CD8-positive, alpha-beta memory T cell (primary cell): Measurements from ENCODE around the gene SYTL2. TPM values are rescaled to one million over a fixed set of nuclear protein-coding genes. Genes with fewer than 3 reads are reported as not detected.

Experiments used
- CTCF ChIA-PET: fragments of 350-600 bp; sonication (Branson Sonifier 250); formaldehyde crosslinking; loops from one replicate; lab custom pipeline; 2021; ENCODE audit warnings: antibody characterized with exemption; lab: Charles Lee
- POLR2A ChIA-PET: fragments of 350-600 bp; sonication (Branson Sonifier 250); formaldehyde crosslinking; loops from one replicate; lab custom pipeline; 2021; ENCODE audit warnings: antibody characterized with exemption; lab: Charles Lee
- DNase-seq, 5 donors: peaks; one replicate each; pipeline versions ENCODE4 v3.0.0 to v3.0.0-alpha.2; 2020 to 2022; ENCODE audit warnings: mixed read lengths in 1 of 5
- H3K27ac ChIP-seq: one replicate; pipeline ENCODE4 v1.7.0; 2013; ENCODE audit warnings: low read depth, mild to moderate bottlenecking, low read length, moderate library complexity
- H3K27me3 ChIP-seq: 2 replicates; pipeline ENCODE4 v1.7.0; 2013; ENCODE audit warnings: low read length, mild to moderate bottlenecking; ENCODE audit not compliant: insufficient read depth, poor library complexity, severe bottlenecking
- H3K36me3 ChIP-seq: 2 replicates; pipeline ENCODE4 v1.7.0; 2013; ENCODE audit warnings: mild to moderate bottlenecking, low read length, moderate library complexity; ENCODE audit not compliant: insufficient read depth
- H3K4me1 ChIP-seq: 2 replicates; pipeline ENCODE4 v1.7.0; 2013; ENCODE audit warnings: mild to moderate bottlenecking, low read length, moderate library complexity; ENCODE audit not compliant: insufficient read depth
- H3K4me3 ChIP-seq: 2 replicates; pipeline ENCODE4 v1.7.0; 2013; ENCODE audit warnings: mild to moderate bottlenecking, low read length
- H3K9me3 ChIP-seq: 2 replicates; pipeline ENCODE4 v1.7.0; 2013; ENCODE audit warnings: mild to moderate bottlenecking, low read length
- H3K27ac Mint-ChIP-seq, 8 donors: one replicate each; pipeline ENCODE4 v1.8.0; 2020 to 2021; ENCODE audit warnings: mixed read lengths in 8 of 8, mild to moderate bottlenecking in 6 of 8, inconsistent platforms in 3 of 8, moderate library complexity in 3 of 8
- H3K27me3 Mint-ChIP-seq, 2 donors: one replicate each; pipeline ENCODE4 v1.8.0; 2020 to 2021; ENCODE audit warnings: mixed read lengths in 2 of 2, mild to moderate bottlenecking in 1 of 2, moderate library complexity in 1 of 2
- H3K36me3 Mint-ChIP-seq, 3 donors: one replicate each; pipeline ENCODE4 v1.8.0; 2020 to 2021; ENCODE audit warnings: mixed read lengths in 3 of 3, inconsistent platforms in 1 of 3, mild to moderate bottlenecking in 1 of 3
- H3K4me1 Mint-ChIP-seq, 3 donors: one replicate each; pipeline ENCODE4 v1.8.0; 2020 to 2021; ENCODE audit warnings: mixed read lengths in 3 of 3, inconsistent platforms in 1 of 3, mild to moderate bottlenecking in 1 of 3
- H3K4me3 Mint-ChIP-seq, 7 donors: one replicate each; pipeline ENCODE4 v1.8.0; 2020 to 2021; ENCODE audit warnings: mixed read lengths in 7 of 7, mild to moderate bottlenecking in 6 of 7, moderate library complexity in 4 of 7, inconsistent platforms in 2 of 7
- H3K9me3 Mint-ChIP-seq, 5 donors: one replicate each; pipeline ENCODE4 v1.8.0; 2020 to 2022; ENCODE audit warnings: mixed read lengths in 5 of 5, mild to moderate bottlenecking in 3 of 5, moderate library complexity in 2 of 5, inconsistent platforms in 1 of 5
- polyA plus RNA-seq: library from polyadenylated mRNA; unstranded; fragments of 300-500 nt; fragmentation: Illumina TruSeq; gene quantifications from one replicate; pipeline ENCODE4 v1.2.3, GENCODE V29; 2021
- total RNA-seq, 2 experiments: library from RNA; stranded (reverse); gene quantifications; one replicate each; pipeline ENCODE4 v1.2.3, GENCODE V29; 2021

The SYTL2 gene
- total and polyA plus RNA-seq, 3 experiments from 2014 or later = 12.4 to 52.3 (median 13.2) TPM

DNA sequence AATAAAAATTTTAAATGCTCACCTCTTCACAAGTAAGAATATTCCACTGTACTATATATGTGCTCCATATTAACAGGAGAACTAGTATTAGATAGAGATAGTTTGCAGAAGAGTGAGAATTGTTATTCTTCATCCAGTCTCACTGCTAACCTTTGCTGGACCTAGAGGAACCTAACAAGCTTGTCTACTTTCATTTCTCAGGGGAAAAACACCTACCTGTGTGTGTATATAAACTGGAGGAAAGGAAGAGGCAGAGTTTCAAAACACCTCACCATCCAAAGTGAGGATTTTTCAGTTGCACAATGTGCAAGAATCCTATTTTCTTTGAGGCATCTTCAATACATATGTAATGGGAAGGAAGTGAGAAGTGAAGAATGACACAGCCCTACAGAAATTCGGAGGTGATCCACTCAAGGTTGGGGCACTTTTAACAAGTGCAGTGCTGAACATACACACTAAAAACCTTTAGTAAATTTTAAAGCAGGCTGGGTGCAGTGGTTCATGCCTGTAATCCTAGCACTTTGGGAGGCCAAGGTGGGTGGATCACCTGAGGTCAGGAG is 52.4 kb downstream of the SYTL2 start:
- Mint-ChIP-seq H3K27ac (peak overlapping the region in 7 of 8 donors; percentile 67 to 97 (median 89)), H3K4me3 (peak overlapping the region in 5 of 7 donors; percentile 21 to 79 (median 29)), H3K36me3 (peaks cover 11 to 18% (median 18%) of the 10 kb centered on the region in 3 donors), H3K9me3 (no peaks in the 10 kb centered on the region), H3K4me1 (peaks cover 78 to 94% (median 85%) of the 10 kb centered on the region in 3 donors), H3K27me3 (no peaks in the 10 kb centered on the region)
- ChIA-PET CTCF (interaction anchor here (1.1 kb wide), 1 partner anchor 13 kb away, joined by 3 read pairs; no protein-coding TSS in a partner anchor), POLR2A (no interaction called here)
- Histone ChIP-seq H3K4me1 (peaks cover 65% of the 10 kb centered on the region), H3K27me3 (no peaks in the 10 kb centered on the region), H3K27ac (no peak overlapping the region), H3K36me3 (no peaks in the 10 kb centered on the region), H3K9me3 (no peaks in the 10 kb centered on the region), H3K4me3 (no peak overlapping the region)
- DNase-seq = no peak

- peak overlapping the region in 5 of 7 donors; percentile 21 to 79 (median 66) for H3K4me3 Mint-ChIP-seq
- peak overlapping the region; percentile 67 to 97 (median 90) for H3K27ac Mint-ChIP-seq
- H3K36me3 Mint-ChIP-seq = peaks cover 11 to 23% (median 19%) of the 10 kb centered on the region in 3 donors
- Histone ChIP-seq H3K27ac (no peak overlapping the region), H3K4me3 (no peak overlapping the region), H3K4me1 (peaks cover 71% of the 10 kb centered on the region), H3K27me3 (no peaks in the 10 kb centered on the region), H3K9me3 (no peaks in the 10 kb centered on the region), H3K36me3 (no peaks in the 10 kb centered on the region)
- H3K4me1 Mint-ChIP-seq = peaks cover 82 to 94% (median 86%) of the 10 kb centered on the region in 3 donors
- H3K27me3 Mint-ChIP-seq = peaks cover 0 to 1% of the 10 kb centered on the region in 2 donors
- POLR2A ChIA-PET = no interaction called here
- no peak for DNase-seq
- CTCF ChIA-PET = interaction anchor here (1.3 to 1.6 kb wide), 2 partner anchors 9 to 97 kb away, joined by 3 read pairs; partner anchors contain the start of gene CCDC83
- no peaks in the 10 kb centered on the region for H3K9me3 Mint-ChIP-seq
These were observed 52.9 kb downstream of the SYTL2 start for GRCh38 chr11:85758026-85758425.

DNA sequence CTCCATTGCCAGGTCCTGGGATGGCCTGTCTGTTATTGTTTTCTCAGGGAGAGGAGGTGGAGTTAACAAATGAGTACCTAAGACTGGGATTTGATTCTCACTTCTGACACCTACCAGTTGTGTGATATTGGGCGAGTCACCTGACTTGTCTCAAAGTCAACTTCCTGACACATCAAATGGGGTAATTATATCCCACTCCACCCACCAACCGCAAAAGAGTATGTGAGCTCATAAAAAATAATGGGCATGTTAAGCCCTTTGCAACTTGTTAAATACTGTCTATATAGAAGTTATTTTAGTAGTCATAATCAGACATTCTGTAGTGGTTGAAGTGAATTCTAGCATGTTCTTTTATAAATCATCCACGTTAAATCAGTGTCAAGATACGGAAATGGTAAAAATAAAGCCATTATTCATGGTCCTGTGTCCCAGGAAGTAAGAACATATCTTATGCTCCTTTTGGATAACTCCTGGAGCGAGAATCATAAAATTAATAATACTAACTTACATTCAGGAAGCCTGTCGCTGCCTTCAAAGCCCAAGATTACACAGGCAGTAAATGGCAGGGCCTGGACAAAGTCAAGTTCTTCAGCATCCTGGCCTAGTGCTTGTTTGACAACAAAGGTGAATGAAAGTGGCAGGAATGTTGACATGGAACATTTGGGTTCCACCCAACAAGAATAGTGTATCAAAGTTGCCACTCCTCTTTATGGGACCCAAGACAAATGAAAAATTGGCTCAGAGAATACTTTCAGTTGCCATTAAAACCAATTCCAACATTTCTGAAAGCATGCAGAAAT is 54.3 kb downstream of the SYTL2 start:
- peak; percentile 40 to 75 (median 71) for DNase-seq
- Mint-ChIP-seq H3K4me3 (peak overlapping the region; percentile 44 to 87 (median 64)), H3K4me1 (peaks cover 85 to 95% (median 94%) of the 10 kb centered on the region in 3 donors), H3K36me3 (peaks cover 8 to 20% (median 15%) of the 10 kb centered on the region in 3 donors), H3K27ac (peak overlapping the region; percentile 80 to 98 (median 93)), H3K9me3 (no peaks in the 10 kb centered on the region), H3K27me3 (peaks cover 0 to 4% of the 10 kb centered on the region in 2 donors)
- Histone ChIP-seq H3K4me1 (peaks cover 81% of the 10 kb centered on the region), H3K36me3 (no peaks in the 10 kb centered on the region), H3K9me3 (no peaks in the 10 kb centered on the region), H3K27me3 (no peaks in the 10 kb centered on the region), H3K4me3 (peak overlapping the region; percentile 36), H3K27ac (peak overlapping the region; percentile 61)
- POLR2A ChIA-PET = interaction anchor here (1.4 kb wide), 1 partner anchor 68 kb away, joined by 3 read pairs; no protein-coding TSS in a partner anchor
- CTCF ChIA-PET = interaction anchor here (1.3 to 1.6 kb wide), 3 partner anchors 8 to 99 kb away, joined by 3 read pairs; partner anchors contain the start of gene CCDC83

- Histone ChIP-seq H3K36me3 (no peaks in the 10 kb centered on the region), H3K9me3 (no peaks in the 10 kb centered on the region), H3K27ac (peak overlapping the region; percentile 61), H3K4me1 (peaks cover 89% of the 10 kb centered on the region), H3K4me3 (peak overlapping the region; percentile 36), H3K27me3 (no peaks in the 10 kb centered on the region)
- H3K27me3 Mint-ChIP-seq = peaks cover 0 to 4% of the 10 kb centered on the region in 2 donors
- H3K4me3 Mint-ChIP-seq = peak overlapping the region; percentile 44 to 87 (median 64)
- H3K27ac Mint-ChIP-seq = peak overlapping the region; percentile 80 to 98 (median 93)
- H3K36me3 Mint-ChIP-seq = peaks cover 7 to 17% (median 14%) of the 10 kb centered on the region in 3 donors
- CTCF ChIA-PET = interaction anchor here (1.4 kb wide), 1 partner anchor 20 kb away, joined by 3 read pairs; no protein-coding TSS in a partner anchor
- peaks cover 91 to 97% (median 96%) of the 10 kb centered on the region in 3 donors for H3K4me1 Mint-ChIP-seq
- H3K9me3 Mint-ChIP-seq = no peaks in the 10 kb centered on the region
- DNase-seq = peak in 2 of 5 donors; percentile 21 to 31
- POLR2A ChIA-PET = interaction anchor here (1.0 to 1.4 kb wide), 2 partner anchors 10 to 69 kb away, joined by 3 read pairs; no protein-coding TSS in a partner anchor
These were observed 55.2 kb downstream of the SYTL2 start for GRCh38 chr11:85755701-85756100.

DNA sequence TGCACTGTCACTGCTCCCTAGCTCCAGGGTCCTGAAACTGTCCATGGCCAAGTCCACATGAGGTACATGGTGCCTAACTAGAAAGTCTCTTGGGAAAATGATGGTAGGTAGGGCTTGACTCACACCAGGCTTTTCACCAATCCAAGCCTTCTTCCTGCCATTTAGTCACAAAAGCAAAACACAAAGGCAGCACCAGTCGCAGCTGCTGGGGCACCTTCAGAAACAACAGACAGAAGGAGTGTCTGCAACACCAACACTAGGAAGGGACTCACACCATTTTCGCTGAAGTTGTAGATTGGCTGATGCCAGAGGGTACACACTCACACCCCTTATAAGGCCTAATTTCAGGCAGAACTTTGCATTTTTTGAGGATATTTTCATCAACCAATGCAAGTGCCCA is 55.7 kb downstream of the SYTL2 start:
- peaks cover 89% of the 10 kb centered on the region for H3K4me1 ChIP-seq
- Mint-ChIP-seq H3K27me3 (peaks cover 0 to 5% of the 10 kb centered on the region in 2 donors), H3K4me1 (peaks cover 92 to 97% (median 96%) of the 10 kb centered on the region in 3 donors), H3K4me3 (peak overlapping the region; percentile 25 to 87 (median 64)), H3K36me3 (peaks cover 7 to 17% (median 12%) of the 10 kb centered on the region in 3 donors), H3K27ac (peak overlapping the region; percentile 80 to 98 (median 93)), H3K9me3 (no peaks in the 10 kb centered on the region)
- no peak for DNase-seq
- no peaks in the 10 kb centered on the region for H3K9me3 ChIP-seq
- peak overlapping the region; percentile 2 for H3K4me3 ChIP-seq
- no peaks in the 10 kb centered on the region for H3K27me3 ChIP-seq
- POLR2A ChIA-PET = interaction anchor here (1.0 to 1.4 kb wide), 2 partner anchors 10 to 69 kb away, joined by 3 read pairs; no protein-coding TSS in a partner anchor
- CTCF ChIA-PET = interaction anchor here (1.4 kb wide), 1 partner anchor 20 kb away, joined by 3 read pairs; no protein-coding TSS in a partner anchor
- no peaks in the 10 kb centered on the region for H3K36me3 ChIP-seq
- H3K27ac ChIP-seq = no peak overlapping the region

- H3K9me3 Mint-ChIP-seq = no peaks in the 10 kb centered on the region
- DNase-seq = peak; percentile 77 to 98 (median 96)
- peaks cover 0 to 5% of the 10 kb centered on the region in 2 donors for H3K27me3 Mint-ChIP-seq
- no peaks in the 10 kb centered on the region for H3K9me3 ChIP-seq
- H3K4me3 Mint-ChIP-seq = peak overlapping the region; percentile 75 to 90 (median 86)
- no peaks in the 10 kb centered on the region for H3K27me3 ChIP-seq
- H3K4me1 Mint-ChIP-seq = peaks cover 97 to 100% (median 99%) of the 10 kb centered on the region in 3 donors
- peak overlapping the region; percentile 92 to 100 (median 98) for H3K27ac Mint-ChIP-seq
- peaks cover 95% of the 10 kb centered on the region for H3K4me1 ChIP-seq
- POLR2A ChIA-PET = interaction anchor here (0.6 to 2.3 kb wide), 8 partner anchors 46 to 595 kb away, joined by 3 to 21 read pairs (median 4); partner anchors contain the start of gene TMEM126A
- peak overlapping the region; percentile 69 for H3K27ac ChIP-seq
- H3K36me3 ChIP-seq = no peaks in the 10 kb centered on the region
- CTCF ChIA-PET = interaction anchor here (0.6 to 1.9 kb wide), 5 partner anchors 45 to 101 kb away, joined by 3 to 9 read pairs (median 4); partner anchors contain the start of gene SYTL2
- H3K36me3 Mint-ChIP-seq = peaks cover 9 to 18% (median 15%) of the 10 kb centered on the region in 3 donors
- H3K4me3 ChIP-seq = peak overlapping the region; percentile 45
These were observed 57.9 kb downstream of the SYTL2 start for GRCh38 chr11:85752890-85753581.
